Measurements from ENCODE around the gene SCGB1C1. TPM values are rescaled to one million over a fixed set of nuclear protein-coding genes. Genes with fewer than 3 reads are reported as not detected.
A peak's percentile ranks its signal among the peaks of the same experiment; 100 is the strongest.
"Not testable (repeated sequence)": the region's sequence is repeated elsewhere in the genome, so short reads cannot be mapped to it uniquely, and the experiment has no call there.

Gene SCGB1C1
- total RNA-seq, result not detected
- polyA plus RNA-seq, result not detected
- long read RNA-seq, donor 1, result 0 reads
- long read RNA-seq, donor 2, result 0 reads
- long read RNA-seq, donor 3, result 0 reads
- long read RNA-seq, donor 4, result 0 reads
- long read RNA-seq, donor 5, result 0 reads
- long read RNA-seq, donor 6, result 0 reads
- long read RNA-seq, donor 7, result 0 reads
- long read RNA-seq, donor 8, result 0 reads
- long read RNA-seq, donor 9, result 0 reads
- long read RNA-seq, donor 10, result 0 reads

DNA sequence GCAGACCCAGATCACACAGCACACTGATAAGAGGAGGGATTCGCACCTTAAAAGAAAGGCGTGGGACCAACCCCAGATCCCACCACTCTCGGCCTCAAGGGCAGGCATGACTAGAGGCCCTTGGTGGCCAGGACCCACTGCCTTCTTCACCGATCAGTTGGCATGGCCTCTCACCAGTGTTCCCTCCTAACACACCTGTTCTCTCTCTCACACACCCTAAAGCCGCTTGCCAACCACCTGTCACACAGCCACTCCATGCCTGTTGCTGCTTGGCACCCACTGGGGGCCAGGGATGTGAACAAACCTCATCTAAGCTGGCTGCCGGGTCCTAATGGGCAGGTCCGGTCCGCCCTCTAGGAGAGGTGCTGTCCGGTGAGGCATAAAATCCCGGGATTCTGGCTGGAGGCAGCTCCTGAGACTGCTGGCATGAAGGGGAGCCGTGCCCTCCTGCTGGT is at the start of gene SCGB1C1:
TSS of gene SCGB1C1 (plus strand) at position 405 of the 455 bp plus-strand sequence. CDS start at position 427, 22 bp downstream.
- DNase-seq; H3K4me1 ChIP-seq; H3K27ac ChIP-seq; H3K36me3 ChIP-seq; H3K27me3 ChIP-seq; H3K4me3 ChIP-seq; intact Hi-C loops (cut with DNase I; ENCODE audit: low total_unique reads); H3K9me3 ChIP-seq: not testable (repeated sequence)
- 70 to 81% (median 77%) methylated on average over 1 to 6 of the region's 11 CpGs; no CpG with 5 or more reads in 1 of the 5 donors for WGBS, 5 donors

DNA sequence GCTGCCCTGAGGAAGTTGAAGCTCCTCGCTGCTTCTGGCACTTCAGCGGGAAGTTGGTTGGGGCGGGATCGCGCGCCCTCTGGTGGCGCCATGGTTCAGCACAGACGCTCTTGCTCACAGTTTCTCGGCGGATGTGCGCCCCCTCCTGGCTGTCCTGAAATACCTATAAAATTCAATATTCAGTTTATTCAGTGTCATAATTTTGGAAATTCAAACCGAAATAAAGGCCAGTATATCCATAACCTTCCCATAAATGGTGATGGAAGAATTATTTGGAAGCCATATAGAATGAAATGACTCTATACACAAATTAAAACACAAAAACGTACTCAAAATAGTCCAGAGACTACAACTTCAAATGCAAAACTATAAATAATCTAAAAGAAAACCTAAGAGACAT is 12.6 kb upstream of the SCGB1C1 start:
- H3K9me3 ChIP-seq; H3K4me1 ChIP-seq; H3K4me3 ChIP-seq; DNase-seq; H3K27ac ChIP-seq; intact Hi-C loops (cut with DNase I; ENCODE audit: low total_unique reads); H3K27me3 ChIP-seq; H3K36me3 ChIP-seq: not testable (repeated sequence)
- WGBS, 5 donors, result 0% methylated on average over 1 to 4 of the region's 13 CpGs; no CpG with 5 or more reads in 1 of the 5 donors
- TF ChIP-seq, protein P1, sequence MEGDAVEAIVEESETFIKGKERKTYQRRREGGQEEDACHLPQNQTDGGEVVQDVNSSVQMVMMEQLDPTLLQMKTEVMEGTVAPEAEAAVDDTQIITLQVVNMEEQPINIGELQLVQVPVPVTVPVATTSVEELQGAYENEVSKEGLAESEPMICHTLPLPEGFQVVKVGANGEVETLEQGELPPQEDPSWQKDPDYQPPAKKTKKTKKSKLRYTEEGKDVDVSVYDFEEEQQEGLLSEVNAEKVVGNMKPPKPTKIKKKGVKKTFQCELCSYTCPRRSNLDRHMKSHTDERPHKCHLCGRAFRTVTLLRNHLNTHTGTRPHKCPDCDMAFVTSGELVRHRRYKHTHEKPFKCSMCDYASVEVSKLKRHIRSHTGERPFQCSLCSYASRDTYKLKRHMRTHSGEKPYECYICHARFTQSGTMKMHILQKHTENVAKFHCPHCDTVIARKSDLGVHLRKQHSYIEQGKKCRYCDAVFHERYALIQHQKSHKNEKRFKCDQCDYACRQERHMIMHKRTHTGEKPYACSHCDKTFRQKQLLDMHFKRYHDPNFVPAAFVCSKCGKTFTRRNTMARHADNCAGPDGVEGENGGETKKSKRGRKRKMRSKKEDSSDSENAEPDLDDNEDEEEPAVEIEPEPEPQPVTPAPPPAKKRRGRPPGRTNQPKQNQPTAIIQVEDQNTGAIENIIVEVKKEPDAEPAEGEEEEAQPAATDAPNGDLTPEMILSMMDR (IDR thresholded peaks at IDR 0.05), result peak in 1 of 7 experiments; percentile 16

DNA sequence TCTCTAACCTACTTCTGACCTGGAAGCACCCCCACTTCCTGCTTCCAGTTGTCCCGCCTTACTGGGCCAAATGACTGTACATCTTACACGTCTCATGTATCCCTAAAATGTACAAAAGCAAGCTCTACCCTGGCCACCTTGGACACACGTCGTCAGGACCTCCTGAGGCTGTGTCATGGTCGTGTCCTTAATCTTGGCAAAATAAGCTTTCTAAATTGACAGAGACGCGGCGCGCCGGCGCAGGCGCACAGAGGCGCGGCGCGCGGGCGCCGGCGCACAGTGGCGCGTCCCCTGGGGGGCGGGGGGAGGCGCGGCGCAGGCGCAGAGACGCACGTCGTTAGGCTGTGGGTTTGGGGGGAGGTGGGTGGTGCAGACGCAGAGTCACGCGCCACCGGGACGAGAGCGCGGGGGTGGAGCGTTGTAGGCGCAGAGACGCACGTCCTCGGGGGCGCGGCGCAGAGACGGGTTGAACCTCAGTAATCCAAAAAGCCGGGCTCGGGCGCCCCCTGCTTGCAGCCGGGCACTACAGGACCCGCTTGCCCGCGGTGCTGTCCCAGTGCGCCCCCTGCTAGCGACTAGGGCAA is 3.6 kb upstream of the SCGB1C1 start:
- H3K4me1 ChIP-seq; intact Hi-C loops (cut with DNase I; ENCODE audit: low total_unique reads); H3K36me3 ChIP-seq; H3K9me3 ChIP-seq; H3K27ac ChIP-seq; H3K27me3 ChIP-seq; H3K4me3 ChIP-seq: not testable (repeated sequence)
- WGBS, 5 donors, result 80 to 85% (median 81%) methylated on average over 28 to 53 of the region's 55 CpGs
- DNase-seq, result peak in 1 of 2 donors; percentile 24

DNA sequence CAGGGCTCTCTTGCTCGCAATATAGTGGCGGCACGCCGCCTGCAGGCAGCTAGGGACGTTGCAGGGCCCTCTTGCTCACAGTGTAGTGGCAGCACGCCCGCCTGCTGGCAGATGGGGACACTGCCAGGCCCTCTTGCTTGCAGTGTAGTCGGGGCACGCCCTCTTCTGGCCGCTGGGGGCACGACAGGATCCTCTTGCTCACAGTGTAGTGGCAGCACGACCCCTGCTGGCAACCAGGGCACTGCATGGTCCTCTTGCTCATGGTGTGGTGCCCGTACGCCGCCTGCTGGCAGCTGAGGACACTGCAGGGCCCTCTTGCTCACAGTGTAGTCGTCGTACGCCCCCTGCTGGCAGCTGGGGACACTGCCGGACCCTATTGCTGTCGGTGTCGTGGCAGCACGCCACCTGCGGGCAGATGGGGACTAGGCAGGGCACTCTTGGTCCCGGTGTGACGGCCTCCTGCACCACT is 3.0 kb upstream of the SCGB1C1 start:
- intact Hi-C loops (cut with DNase I; ENCODE audit: low total_unique reads); H3K9me3 ChIP-seq; H3K4me1 ChIP-seq; H3K4me3 ChIP-seq; H3K36me3 ChIP-seq; H3K27me3 ChIP-seq; H3K27ac ChIP-seq: not testable (repeated sequence)
- 55 to 70% (median 63%) methylated on average over 4 to 10 of the region's 25 CpGs for WGBS, 5 donors
- TF ChIP-seq, protein P1 (IDR thresholded peaks at IDR 0.05), result peak in 1 of 7 experiments; percentile 21
- peak in 1 of 2 donors; percentile 26 for DNase-seq

DNA sequence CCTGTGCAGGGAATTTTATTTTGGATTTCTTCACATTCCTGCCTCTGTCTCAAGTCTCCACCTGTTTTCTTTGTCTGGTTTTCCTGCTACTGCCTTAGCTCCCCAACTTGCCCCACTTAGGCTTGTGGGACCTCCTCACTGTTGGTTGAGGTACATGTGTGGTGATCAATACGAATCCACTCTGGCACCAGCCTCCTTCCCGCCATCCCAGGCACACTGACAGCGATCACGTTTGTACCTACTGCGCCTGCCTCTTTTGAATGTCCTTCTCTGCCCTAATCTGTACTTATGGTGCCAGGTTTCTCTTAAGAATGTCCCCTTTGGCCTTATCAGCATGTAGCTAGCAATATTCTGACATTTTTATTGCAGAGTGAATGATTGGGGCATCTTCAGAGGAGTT is 2.3 kb upstream of the SCGB1C1 start:
- WGBS, 5 donors, result 75 to 83% (median 77%) methylated on average over 5 of the region's 5 CpGs
- H3K27me3 ChIP-seq, result not testable (repeated sequence)

DNA sequence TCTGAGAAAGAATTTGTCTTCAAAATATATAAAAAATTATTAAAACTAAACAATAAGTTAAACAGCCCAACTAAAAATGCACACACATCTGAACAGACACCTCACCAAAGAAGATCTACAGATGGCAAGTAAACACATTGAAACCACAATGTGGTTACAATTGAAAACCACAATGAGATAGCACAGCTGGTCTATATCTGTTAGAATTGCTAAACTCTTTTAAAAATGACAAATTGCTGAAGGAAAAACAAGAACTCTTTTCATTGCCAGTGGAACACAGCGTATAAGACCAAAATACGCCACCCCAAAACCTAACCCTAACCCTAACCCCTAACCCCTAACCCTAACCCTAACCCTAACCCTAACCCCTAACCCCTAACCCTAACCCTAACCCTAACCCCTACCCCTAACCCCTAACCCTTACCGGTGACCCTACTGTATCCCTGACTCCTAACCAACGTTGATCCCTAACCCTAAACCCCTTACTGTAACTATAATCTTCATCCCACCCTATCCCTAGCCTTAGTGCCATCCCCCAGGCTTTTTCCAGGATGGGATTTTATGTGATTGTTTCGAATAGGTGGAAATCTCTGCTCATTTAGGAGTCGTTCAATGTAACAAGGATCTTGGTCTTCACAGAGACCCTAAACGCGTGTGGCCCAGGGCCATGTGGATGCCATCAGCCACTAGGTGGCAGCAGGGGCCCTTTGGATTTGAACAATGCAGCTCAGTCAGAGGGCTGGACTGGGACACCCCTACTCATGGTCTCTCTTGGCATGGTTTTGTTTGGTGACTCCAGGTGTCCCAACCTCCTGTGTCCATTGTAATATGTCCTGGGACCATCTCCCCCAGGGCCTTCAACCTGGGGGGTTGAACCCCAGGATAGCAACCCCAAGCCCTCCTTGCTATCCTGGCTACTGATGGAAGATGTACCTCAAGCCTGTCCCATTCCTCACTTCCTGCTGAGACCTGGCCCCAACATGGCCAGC is 1.1 kb upstream of the SCGB1C1 start:
- DNase-seq, H3K9me3 ChIP-seq: not testable (repeated sequence)
- 40 to 64% (median 54%) methylated on average over 2 to 7 of the region's 8 CpGs for WGBS, 5 donors

More for the DNA sequence above, 2.3 kb upstream of the SCGB1C1 start:
- H3K27ac ChIP-seq; H3K4me3 ChIP-seq; H3K9me3 ChIP-seq; H3K36me3 ChIP-seq; H3K4me1 ChIP-seq; intact Hi-C loops (cut with DNase I; ENCODE audit: low total_unique reads): not testable (repeated sequence)
- DNase-seq, result peak in 1 of 2 donors; percentile 22

DNA sequence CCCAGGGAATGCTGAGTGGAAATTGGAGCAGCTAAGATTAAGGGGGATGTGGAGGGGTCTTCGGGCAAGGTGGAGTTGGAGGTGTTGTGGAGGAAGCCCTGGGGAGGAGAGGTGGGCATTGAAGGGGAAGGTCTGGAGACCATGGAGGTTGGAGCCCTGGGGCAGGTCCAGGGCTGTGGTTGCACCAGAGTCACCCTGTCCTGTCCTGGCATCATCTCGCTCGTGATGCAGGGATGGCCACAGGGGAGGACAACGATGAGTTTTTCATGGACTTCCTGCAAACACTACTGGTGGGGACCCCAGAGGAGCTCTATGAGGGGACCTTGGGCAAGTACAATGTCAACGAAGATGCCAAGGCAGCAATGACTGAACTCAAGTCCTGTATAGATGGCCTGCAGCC is 603 bp downstream of the SCGB1C1 start:
- H3K27ac ChIP-seq; H3K9me3 ChIP-seq; H3K27me3 ChIP-seq; intact Hi-C loops (cut with DNase I; ENCODE audit: low total_unique reads); H3K4me3 ChIP-seq; H3K36me3 ChIP-seq; H3K4me1 ChIP-seq: not testable (repeated sequence)
- peak in 1 of 2 donors; percentile 15 for DNase-seq
- WGBS, 5 donors, result 72 to 78% (median 75%) methylated on average over 4 to 5 of the region's 5 CpGs

More for the DNA sequence above, 1.1 kb upstream of the SCGB1C1 start:
- H3K27ac ChIP-seq; H3K36me3 ChIP-seq; H3K4me3 ChIP-seq; intact Hi-C loops (cut with DNase I; ENCODE audit: low total_unique reads); H3K4me1 ChIP-seq; H3K27me3 ChIP-seq: not testable (repeated sequence)
- TF ChIP-seq, protein P1 (IDR thresholded peaks at IDR 0.05), result peak in 4 of 7 experiments; percentile 15 to 38 (median 26)
